Measurements from ENCODE around the gene SEC61B. TPM values are rescaled to one million over a fixed set of nuclear protein-coding genes. Genes with fewer than 3 reads are reported as not detected.

The SEC61B gene
- total RNA-seq, 1 donor from 2014 or later, result 75.8 TPM

- no peak for ATAC-seq
Measured at GRCh38 chr9:99238331-99238730, 16.2 kb downstream of the SEC61B start.

- ATAC-seq, result no peak
Measured at GRCh38 chr9:99239341-99240060, 17.4 kb downstream of the SEC61B start.

GRCh38 chr9:99241106-99241505, 19.0 kb downstream of the SEC61B start:
- ATAC-seq, result no peak

GRCh38 chr9:99244344-99245260, 22.5 kb downstream of the SEC61B start:
- no peak for ATAC-seq

- no peak for ATAC-seq
Measured at GRCh38 chr9:99249619-99250018, 27.5 kb downstream of the SEC61B start.

GRCh38 chr9:99251157-99251556, 29.1 kb downstream of the SEC61B start:
- ATAC-seq, result no peak

- no peak for ATAC-seq
Measured at GRCh38 chr9:99253134-99253533, 31.1 kb downstream of the SEC61B start.

GRCh38 chr9:99253772-99254431, 31.8 kb downstream of the SEC61B start:
- peak; percentile 39 for ATAC-seq

GRCh38 chr9:99255651-99256050, 33.6 kb downstream of the SEC61B start:
- ATAC-seq, result no peak

GRCh38 chr9:99257723-99258389, 35.8 kb downstream of the SEC61B start:
- ATAC-seq, result no peak

- ATAC-seq, result peak; percentile 81
Measured at GRCh38 chr9:99259231-99259918, 37.3 kb downstream of the SEC61B start.

GRCh38 chr9:99261923-99262322, 39.8 kb downstream of the SEC61B start:
- ATAC-seq, result no peak

- no peak for ATAC-seq
Measured at GRCh38 chr9:99262949-99263418, 40.9 kb downstream of the SEC61B start.

- peak; percentile 39 for ATAC-seq
Measured at GRCh38 chr9:99264070-99264680, 42.1 kb downstream of the SEC61B start.

- ATAC-seq, result no peak
Measured at GRCh38 chr9:99265691-99266090, 43.6 kb downstream of the SEC61B start.

GRCh38 chr9:99266255-99267023, 44.4 kb downstream of the SEC61B start:
- ATAC-seq, result peak; percentile 77

GRCh38 chr9:99269416-99269815, 47.3 kb downstream of the SEC61B start:
- ATAC-seq, result no peak

GRCh38 chr9:99270491-99270890, 48.4 kb downstream of the SEC61B start:
- ATAC-seq, result no peak

GRCh38 chr9:99272836-99273235, 50.8 kb downstream of the SEC61B start:
- no peak for ATAC-seq

- no peak for ATAC-seq
Measured at GRCh38 chr9:99274016-99274415, 51.9 kb downstream of the SEC61B start.

GRCh38 chr9:99274495-99274894, 52.4 kb downstream of the SEC61B start:
- no peak for ATAC-seq

All from esophagus mucosa (tissue), 1 donor.